GM12878 (cell line): Measurements from ENCODE around the gene HOXC13. TPM values are rescaled to one million over a fixed set of nuclear protein-coding genes. Genes with fewer than 3 reads are reported as not detected.

ENCODE experiments used
- ATAC-seq: fragments of 200-7000 bp; cut with Tn5 transposase; 3 replicates; pipeline ENCODE4 v1.9.1; 2020; ENCODE audit warnings: mild to moderate bottlenecking, moderate library complexity
- BruUV-seq: library from RNA; stranded (reverse); fragments of 400-500 nt; replicated peaks from 2 replicates; lab custom pipeline; 2021; lab: Mats Ljungman, UMichigan
- CTCF ChIA-PET: fragments of 300-600 bp; sonication (Branson Sonifier 250); formaldehyde crosslinking; extraction: SDS; loops from one replicate; lab custom pipeline; 2021; ENCODE audit warnings: inconsistent platforms; lab: Yijun Ruan, JAX
- POLR2A ChIA-PET: fragments of 350-600 bp; formaldehyde crosslinking; extraction: SDS; loops from one replicate; lab custom pipeline; 2021; ENCODE audit warnings: inconsistent platforms; lab: Charles Lee
- RAD21 ChIA-PET: fragments of 300-600 bp; sonication (Branson Sonifier 250); formaldehyde crosslinking; loops from one replicate; lab custom pipeline; 2023; ENCODE audit warnings: antibody characterized with exemption; ENCODE audit not compliant: unreplicated experiment; lab: Charles Lee
- SMC1A ChIA-PET: fragments of 300-600 bp; sonication (Branson Sonifier 250); formaldehyde crosslinking; loops from one replicate; lab custom pipeline; 2023; ENCODE audit not compliant: unreplicated experiment, uncharacterized antibody; lab: Charles Lee
- DNase-seq: peaks from one replicate; pipeline ENCODE4 v3.0.0-alpha.2; 2011; ENCODE audit warnings: low read depth, low spot score
- FAIRE-seq: peaks from 3 replicates; lab custom pipeline; 2011; peaks lifted over from hg19 to GRCh38; lab: Jason Lieb, UNC
- H2AFZ ChIP-seq: 2 replicates; pipeline ENCODE4 v1.6.0; 2011; ENCODE audit warnings: low read depth, low read length, control low read depth; ENCODE audit not compliant: control insufficient read depth
- H3K27ac ChIP-seq: 2 replicates; pipeline ENCODE4 v1.5.1; 2011; ENCODE audit warnings: control low read depth; ENCODE audit not compliant: control insufficient read depth, insufficient read depth
- H3K27me3 ChIP-seq, 2 experiments: replicated peaks in 1 of 2; 2 replicates each; pipeline versions ENCODE4 v1.6.0 to v1.6.1; 2011; ENCODE audit warnings: low read length in 1 of 2; ENCODE audit not compliant: control insufficient read depth in 2 of 2, insufficient read depth in 2 of 2
- H3K36me3 ChIP-seq, 2 experiments: 2 replicates each; pipeline ENCODE4 v1.5.1; 2011; ENCODE audit warnings: low read length in 1 of 2; ENCODE audit not compliant: control insufficient read depth in 2 of 2, insufficient read depth in 2 of 2
- H3K4me1 ChIP-seq: 2 replicates; pipeline ENCODE4 v1.6.1; 2011; ENCODE audit warnings: mild to moderate bottlenecking, low read length, moderate library complexity, mixed read lengths; ENCODE audit not compliant: control insufficient read depth, insufficient read depth
- H3K4me2 ChIP-seq: 2 replicates; pipeline ENCODE4 v1.6.0; 2011; ENCODE audit warnings: control low read depth; ENCODE audit not compliant: control insufficient read depth, insufficient read depth
- H3K4me3 ChIP-seq: fragments of 200-600 bp; sonication (generic); 2 replicates; pipeline ENCODE4 v1.5.1; 2016
- H3K79me2 ChIP-seq: 2 replicates; pipeline ENCODE4 v1.6.0; 2011; ENCODE audit warnings: low read length; ENCODE audit not compliant: control insufficient read depth, insufficient read depth
- H3K9ac ChIP-seq: 2 replicates; pipeline ENCODE4 v1.8.0; 2011; ENCODE audit warnings: low read length, control low read depth, mixed read lengths; ENCODE audit not compliant: control insufficient read depth, insufficient read depth
- H3K9me3 ChIP-seq: replicated peaks from 3 replicates; pipeline ENCODE4 v1.5.1; 2011; ENCODE audit warnings: mild to moderate bottlenecking, low read length; ENCODE audit not compliant: control insufficient read depth, insufficient read depth
- H4K20me1 ChIP-seq: 2 replicates; pipeline ENCODE4 v1.6.0; 2011; ENCODE audit not compliant: control insufficient read depth, insufficient read depth
- BACH1 ChIP-seq: fragments of 450-650 bp; IDR thresholded peaks from 2 replicates; pipeline ENCODE4 v1.6.1; 2017; ENCODE audit warnings: mild to moderate bottlenecking, borderline replicate concordance
- GATAD2B ChIP-seq: fragments of 450-650 bp; conservative IDR thresholded peaks from 2 replicates; pipeline ENCODE4 v1.6.1; 2017; ENCODE audit warnings: low read depth, mild to moderate bottlenecking, moderate library complexity
- HSF1 ChIP-seq: fragments of 150-350 bp; IDR thresholded peaks from 2 replicates; pipeline ENCODE4 v1.6.1; 2014; ENCODE audit warnings: mild to moderate bottlenecking, low read depth, low read length
- NR2C1 ChIP-seq: fragments of 450-650 bp; IDR thresholded peaks from 2 replicates; pipeline ENCODE4 v1.6.1; 2017; ENCODE audit warnings: antibody characterized with exemption, mild to moderate bottlenecking, moderate library complexity
- POLR2AphosphoS2 ChIP-seq: IDR thresholded peaks from 2 replicates; pipeline ENCODE4 v1.6.1; 2011; ENCODE audit warnings: low read depth, mild to moderate bottlenecking, low read length, improper control_type of control experiment, moderate library complexity
- RCOR1 ChIP-seq: conservative IDR thresholded peaks from 2 replicates; pipeline ENCODE4 v1.6.1; 2012; ENCODE audit warnings: low read depth, low read length, improper control_type of control experiment
- SKIL ChIP-seq: fragments of 450-650 bp; IDR thresholded peaks from 2 replicates; pipeline ENCODE4 v1.6.1; 2017; ENCODE audit warnings: mild to moderate bottlenecking, low read depth, inconsistent platforms; ENCODE audit not compliant: poor library complexity, severe bottlenecking
- SMAD5 ChIP-seq: IDR thresholded peaks from 2 replicates; pipeline ENCODE4 v1.6.1; 2016; ENCODE audit warnings: antibody characterized with exemption, low read depth
- WRNIP1 ChIP-seq: IDR thresholded peaks from 2 replicates; pipeline ENCODE4 v1.6.1; 2011; ENCODE audit warnings: low read depth, low read length, improper control_type of control experiment, borderline replicate concordance
- YBX1 ChIP-seq: fragments of 450-650 bp; IDR thresholded peaks from 2 replicates; pipeline ENCODE4 v1.6.1; 2016; ENCODE audit warnings: antibody characterized with exemption
- ZBED1 ChIP-seq: IDR thresholded peaks from 2 replicates; pipeline ENCODE4 v1.6.1; 2016; ENCODE audit warnings: borderline replicate concordance
- ZNF24 ChIP-seq: fragments of 450-650 bp; IDR thresholded peaks from 2 replicates; pipeline ENCODE4 v1.6.1; 2017; ENCODE audit warnings: antibody characterized with exemption, mild to moderate bottlenecking
- WGBS: methylation state at CpG from one replicate; pipeline ENCODE4 v1.1.6; 2016; ENCODE audit warnings: low lambda C conversion rate; ENCODE audit not compliant: insufficient replicate concordance, insufficient coverage; ENCODE audit errors: missing lambda C conversion rate; 5-methylcytosine and 5-hydroxymethylcytosine counted together
- in situ Hi-C: fragments of 300-500 bp; cut with MboI; formaldehyde crosslinking; loops from 9 replicates; pipeline ENCODE4 v1.14.3; 2018; ENCODE audit warnings: mixed read lengths
- intact Hi-C: fragments of 100-400 bp; cut with micrococcal nuclease; formaldehyde crosslinking; loops from one replicate; pipeline ENCODE4 v1.14.2; 2022; ENCODE audit not compliant: unreplicated experiment
- polyA plus RNA-seq, 11 experiments: library from polyadenylated mRNA; depleted of rRNA in 4 of 11; unstranded in 6 of 11; stranded (reverse) in 5 of 11; fragments of >200 nt; fragmentation: Nextera tagmentation in 4 of 11; fragmentation: Illumina TruSeq in 1 of 11; extraction: Ambion mirVana in 4 of 11; extraction: Trizol in 1 of 11; gene quantifications; 1 replicate in 1 of 11; 2 replicates in 10 of 11; pipeline versions ENCODE4 v1.2.1 to v1.2.3, GENCODE V29; 2011 to 2016; ENCODE audit warnings: inconsistent platforms in 2 of 11, missing spikeins in 2 of 11, low read depth in 1 of 11
- total RNA-seq, 4 experiments: library from RNA; depleted of rRNA in 3 of 4; stranded (reverse); fragments of >200 nt in 3 of 4; fragmentation: Illumina TruSeq in 1 of 4; extraction: Trizol in 1 of 4; gene quantifications; 2 replicates each; pipeline versions ENCODE4 v1.2.1 to v1.2.3, GENCODE V29; 2013 to 2021
- TF ChIP-seq, protein P1 (sequence below): fragments of 450-650 bp; IDR thresholded peaks from 2 replicates; pipeline ENCODE4 v1.6.1; 2016; ENCODE audit warnings: mild to moderate bottlenecking

Gene HOXC13
- total and polyA plus RNA-seq, 10 of the 15 experiments (the other 5 are each of a cell fraction or from before 2014, with no cell fraction given) = not detected

GRCh38 chr12:53940443-53941014 is 1.9 kb downstream of the HOXC13 start:
- no peak overlapping the region for H2AFZ ChIP-seq
- DNase-seq = no peak
- TF ChIP-seq ZBED1 (no peak), BACH1 (no peak), RCOR1 (no peak)
- no peaks in the 10 kb centered on the region for H4K20me1 ChIP-seq
- SMC1A ChIA-PET = interaction anchor here (1.0 kb wide), 1 partner anchor 18 kb away, joined by 3 read pairs; no protein-coding TSS in a partner anchor
- FAIRE-seq = no peak
- H3K27me3 ChIP-seq = peaks cover 14 to 36% of the 10 kb centered on the region in 2 experiments
- H3K9me3 ChIP-seq = no peaks in the 10 kb centered on the region; the same call in 1 of the 3 replicates
- CTCF ChIA-PET = interaction anchor here (0.7 kb wide), 1 partner anchor 156 kb away, joined by 3 read pairs; no protein-coding TSS in a partner anchor
- H3K4me1 ChIP-seq = no peaks in the 10 kb centered on the region
- in situ Hi-C loops = no loop called here
- no peak for ATAC-seq
- H3K4me2 ChIP-seq = no peak overlapping the region
- intact Hi-C loops = no loop called here
- BruUV-seq = no TSS peak
- no peaks in the 10 kb centered on the region for H3K36me3 ChIP-seq
- no peak overlapping the region for H3K9ac ChIP-seq
- POLR2A ChIA-PET = no interaction called here
- H3K27ac ChIP-seq = no peak overlapping the region
- H3K4me3 ChIP-seq = no peak overlapping the region
- H3K79me2 ChIP-seq = no peaks in the 10 kb centered on the region
- RAD21 ChIA-PET = no interaction called here
- 11% methylated on average over 9 of the region's 9 CpGs for WGBS

DNA sequence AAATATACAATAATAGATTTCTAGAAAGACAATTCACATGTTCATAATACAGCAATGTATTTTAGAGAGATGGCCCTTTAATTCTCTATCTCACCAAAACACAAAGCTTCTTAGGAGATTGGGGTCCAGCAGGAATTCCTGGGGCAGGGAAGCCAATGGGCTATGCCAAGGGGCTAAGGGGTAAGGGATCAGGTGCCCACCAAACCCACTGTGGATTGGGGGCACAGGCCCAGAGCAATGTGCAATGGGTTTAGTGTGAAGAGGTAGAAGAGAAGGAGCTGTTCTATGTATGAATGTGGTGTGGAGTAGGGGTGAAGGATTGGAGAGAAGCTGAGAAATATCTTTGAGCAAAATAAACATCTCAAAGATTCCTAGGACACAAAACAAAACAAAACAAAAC is 2.6 kb downstream of the HOXC13 start:
- H3K9ac ChIP-seq = no peak overlapping the region
- intact Hi-C loops = no loop called here
- no peak overlapping the region for H3K27ac ChIP-seq
- TF ChIP-seq WRNIP1 = no peak
- no peak for TF ChIP-seq GATAD2B
- TF ChIP-seq YBX1 = no peak
- TF ChIP-seq POLR2AphosphoS2 = no peak
- TF ChIP-seq ZNF24 = no peak
- no peak for TF ChIP-seq NR2C1
- no peak for TF ChIP-seq SMAD5
- TF ChIP-seq HSF1 = no peak
- no peak for TF ChIP-seq SKIL
- TF ChIP-seq, protein P1, sequence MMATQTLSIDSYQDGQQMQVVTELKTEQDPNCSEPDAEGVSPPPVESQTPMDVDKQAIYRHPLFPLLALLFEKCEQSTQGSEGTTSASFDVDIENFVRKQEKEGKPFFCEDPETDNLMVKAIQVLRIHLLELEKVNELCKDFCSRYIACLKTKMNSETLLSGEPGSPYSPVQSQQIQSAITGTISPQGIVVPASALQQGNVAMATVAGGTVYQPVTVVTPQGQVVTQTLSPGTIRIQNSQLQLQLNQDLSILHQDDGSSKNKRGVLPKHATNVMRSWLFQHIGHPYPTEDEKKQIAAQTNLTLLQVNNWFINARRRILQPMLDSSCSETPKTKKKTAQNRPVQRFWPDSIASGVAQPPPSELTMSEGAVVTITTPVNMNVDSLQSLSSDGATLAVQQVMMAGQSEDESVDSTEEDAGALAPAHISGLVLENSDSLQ = no peak
- ChIA-PET CTCF (interaction anchor here (0.6 kb wide), 1 partner anchor 290 kb away, joined by 3 read pairs; no protein-coding TSS in a partner anchor), RAD21 (no interaction called here), POLR2A (no interaction called here), SMC1A (interaction anchor here (0.8 to 1.0 kb wide), 2 partner anchors 9 to 17 kb away, joined by 3 read pairs; no protein-coding TSS in a partner anchor)
- H3K27me3 ChIP-seq = peaks cover 16 to 41% of the 10 kb centered on the region in 2 experiments
- no peak for DNase-seq
- no peak for ATAC-seq
- no peak overlapping the region for H3K4me3 ChIP-seq
- H3K36me3 ChIP-seq = no peaks in the 10 kb centered on the region
- no peaks in the 10 kb centered on the region; the same call in 1 of the 3 replicates for H3K9me3 ChIP-seq
- H3K4me1 ChIP-seq = no peaks in the 10 kb centered on the region
- FAIRE-seq = no peak
- in situ Hi-C loops = no loop called here
- H3K4me2 ChIP-seq = no peak overlapping the region
- BruUV-seq = no TSS peak
- no peaks in the 10 kb centered on the region for H3K79me2 ChIP-seq
- H4K20me1 ChIP-seq = no peaks in the 10 kb centered on the region
- no peak overlapping the region for H2AFZ ChIP-seq
